NCI-H2196 (cell line): ENCODE results near the gene DCAF11.
A peak's percentile ranks its signal among the peaks of the same experiment; 100 is the strongest.

ENCODE experiments used
- DNase-seq: peaks from one replicate; lab custom pipeline; 2025; ENCODE audit not compliant: unreplicated experiment; lab: John Stamatoyannopoulos, UW

DCAF11 gene

GRCh38 chr14:24116128-24116814 lies 1.7 kb downstream of the DCAF11 start:
- no peak for DNase-seq

DNA sequence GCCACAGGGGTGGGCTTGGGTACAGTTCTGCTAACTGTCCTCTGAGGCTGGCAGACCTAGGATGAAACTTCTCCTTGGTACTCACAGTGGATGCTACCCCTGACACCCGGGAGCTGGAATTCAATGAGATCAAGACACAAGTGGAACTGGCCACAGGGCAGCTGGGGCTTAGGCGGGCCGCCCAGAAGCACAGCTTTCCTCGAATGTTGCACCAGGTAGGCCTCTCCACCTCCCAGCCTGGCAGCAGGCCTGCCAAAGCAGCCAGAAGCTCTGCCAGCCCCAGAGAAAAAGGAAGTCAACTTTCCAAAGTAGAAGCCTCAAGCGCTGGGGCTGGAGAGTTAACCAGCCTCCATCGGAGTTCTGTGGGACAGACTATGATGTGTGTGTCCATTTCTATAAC lies 2.6 kb downstream of the DCAF11 start:
- DNase-seq: no peak

DNA sequence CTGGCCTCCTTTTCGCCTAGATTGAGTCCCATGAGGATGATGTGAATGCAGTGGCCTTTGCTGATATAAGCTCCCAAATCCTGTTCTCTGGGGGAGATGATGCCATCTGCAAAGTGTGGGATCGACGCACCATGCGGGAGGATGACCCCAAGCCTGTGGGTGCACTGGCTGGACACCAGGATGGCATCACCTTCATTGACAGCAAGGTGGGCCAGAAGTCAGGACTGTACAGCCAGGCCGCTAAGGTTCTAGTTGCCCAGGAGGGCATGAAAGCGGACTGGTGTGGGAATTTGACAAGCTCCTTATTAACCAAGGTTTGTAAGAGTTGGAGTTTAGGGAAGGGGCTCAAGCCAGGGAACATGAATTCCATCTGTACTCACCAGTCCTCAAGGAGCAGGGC lies 5.1 kb downstream of the DCAF11 start:
- no peak for DNase-seq

- DNase-seq: no peak
Observed at GRCh38 chr14:24121210-24121609, 6.6 kb downstream of the DCAF11 start.

- DNase-seq: no peak
Observed at GRCh38 chr14:24122416-24122815, 7.8 kb downstream of the DCAF11 start.

DNA sequence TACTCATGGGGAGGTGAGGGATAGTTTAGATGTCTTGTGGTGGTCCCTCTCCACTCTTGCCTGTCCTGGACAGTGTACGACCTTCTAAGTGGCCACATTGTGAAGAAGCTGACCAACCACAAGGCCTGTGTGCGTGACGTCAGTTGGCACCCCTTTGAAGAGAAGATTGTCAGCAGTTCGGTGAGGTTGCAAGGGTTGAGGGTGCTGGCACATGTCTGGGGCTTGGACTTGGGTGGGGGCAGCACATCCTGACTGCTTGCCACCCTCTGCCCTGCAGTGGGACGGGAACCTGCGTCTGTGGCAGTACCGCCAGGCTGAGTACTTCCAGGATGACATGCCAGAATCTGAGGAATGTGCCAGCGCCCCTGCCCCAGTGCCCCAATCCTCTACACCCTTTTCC lies 8.3 kb downstream of the DCAF11 start:
- no peak for DNase-seq

- no peak for DNase-seq
Observed at GRCh38 chr14:24123424-24124417, 9.1 kb downstream of the DCAF11 start.

- DNase-seq: no peak
Observed at GRCh38 chr14:24126939-24127338, 12.4 kb downstream of the DCAF11 start.

GRCh38 chr14:24127673-24128072 lies 13.1 kb downstream of the DCAF11 start:
- no peak for DNase-seq

GRCh38 chr14:24129410-24129998 lies 14.9 kb downstream of the DCAF11 start:
- DNase-seq: no peak

DNA sequence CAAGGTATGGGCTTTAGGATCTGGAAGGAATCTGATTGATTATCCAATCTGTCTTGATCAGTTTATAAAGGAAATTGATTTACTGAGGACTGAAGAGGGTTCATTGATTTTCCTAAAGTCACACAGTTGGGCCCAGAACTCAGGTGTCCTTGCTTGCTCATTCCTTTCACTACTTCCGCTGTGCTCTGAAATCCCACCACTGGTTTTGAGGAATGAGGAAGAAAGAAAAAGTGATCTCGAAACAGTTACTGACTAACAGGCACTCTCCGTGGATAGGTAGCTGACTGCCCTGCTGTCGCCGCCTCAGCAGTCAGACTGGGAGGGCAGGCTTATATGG lies 15.8 kb downstream of the DCAF11 start, which contains the start of gene FITM1:
FITM1 (plus strand) TSS at position 280 of the 337 bp plus-strand sequence. CDS start 905 bp downstream, outside the sequence.
- no peak for DNase-seq

- DNase-seq: no peak
Observed at GRCh38 chr14:24130717-24131548, 16.4 kb downstream of the DCAF11 start.

- no peak for DNase-seq
Observed at GRCh38 chr14:24131549-24131966, 17.0 kb downstream of the DCAF11 start.

DNA sequence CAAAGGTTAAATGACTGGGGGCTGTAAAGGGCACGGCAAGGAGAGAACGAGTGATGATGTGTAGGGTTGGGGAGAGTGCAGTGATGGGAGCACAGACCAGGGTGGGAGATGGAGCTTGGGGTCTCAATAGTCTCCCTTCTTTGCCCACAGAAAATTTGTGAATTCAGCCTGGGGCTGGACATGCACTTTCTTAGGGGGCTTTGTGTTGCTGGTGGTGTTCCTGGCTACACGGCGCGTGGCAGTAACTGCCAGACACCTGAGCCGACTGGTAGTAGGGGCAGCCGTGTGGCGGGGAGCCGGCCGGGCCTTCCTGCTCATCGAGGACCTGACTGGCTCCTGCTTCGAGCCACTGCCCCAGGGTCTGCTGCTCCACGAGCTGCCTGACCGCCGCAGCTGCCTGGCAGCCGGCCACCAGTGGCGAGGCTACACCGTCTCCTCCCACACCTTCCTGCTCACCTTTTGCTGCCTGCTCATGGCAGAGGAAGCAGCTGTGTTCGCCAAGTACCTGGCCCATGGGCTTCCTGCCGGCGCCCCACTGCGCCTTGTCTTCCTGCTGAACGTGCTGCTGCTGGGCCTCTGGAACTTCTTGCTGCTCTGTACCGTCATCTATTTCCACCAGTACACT lies 17.6 kb downstream of the DCAF11 start:
- DNase-seq: peak; percentile 89

DNA sequence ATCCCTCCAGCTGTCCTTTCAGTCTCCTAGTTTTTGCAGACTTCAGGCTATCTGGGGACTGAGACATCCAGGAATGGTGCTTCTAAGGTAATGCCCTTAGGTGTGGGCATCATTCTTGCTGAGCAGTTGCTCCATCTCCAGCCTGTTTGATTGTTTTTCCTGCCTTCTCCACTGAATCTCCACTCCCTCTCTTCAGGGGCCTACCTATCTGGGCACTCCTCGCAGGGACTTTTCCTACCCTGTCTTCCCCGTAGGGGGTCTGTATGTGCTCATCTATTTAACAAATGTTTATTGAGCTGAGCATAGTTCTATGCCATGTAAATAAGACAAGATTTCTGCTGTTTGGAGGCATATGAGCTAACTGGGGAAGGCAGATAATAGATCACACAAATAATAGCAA lies 18.4 kb downstream of the DCAF11 start:
- DNase-seq: no peak

- no peak for DNase-seq
Observed at GRCh38 chr14:24133735-24134134, 19.2 kb downstream of the DCAF11 start.

GRCh38 chr14:24135584-24135833 lies 20.9 kb downstream of the DCAF11 start:
- no peak for DNase-seq

DNA sequence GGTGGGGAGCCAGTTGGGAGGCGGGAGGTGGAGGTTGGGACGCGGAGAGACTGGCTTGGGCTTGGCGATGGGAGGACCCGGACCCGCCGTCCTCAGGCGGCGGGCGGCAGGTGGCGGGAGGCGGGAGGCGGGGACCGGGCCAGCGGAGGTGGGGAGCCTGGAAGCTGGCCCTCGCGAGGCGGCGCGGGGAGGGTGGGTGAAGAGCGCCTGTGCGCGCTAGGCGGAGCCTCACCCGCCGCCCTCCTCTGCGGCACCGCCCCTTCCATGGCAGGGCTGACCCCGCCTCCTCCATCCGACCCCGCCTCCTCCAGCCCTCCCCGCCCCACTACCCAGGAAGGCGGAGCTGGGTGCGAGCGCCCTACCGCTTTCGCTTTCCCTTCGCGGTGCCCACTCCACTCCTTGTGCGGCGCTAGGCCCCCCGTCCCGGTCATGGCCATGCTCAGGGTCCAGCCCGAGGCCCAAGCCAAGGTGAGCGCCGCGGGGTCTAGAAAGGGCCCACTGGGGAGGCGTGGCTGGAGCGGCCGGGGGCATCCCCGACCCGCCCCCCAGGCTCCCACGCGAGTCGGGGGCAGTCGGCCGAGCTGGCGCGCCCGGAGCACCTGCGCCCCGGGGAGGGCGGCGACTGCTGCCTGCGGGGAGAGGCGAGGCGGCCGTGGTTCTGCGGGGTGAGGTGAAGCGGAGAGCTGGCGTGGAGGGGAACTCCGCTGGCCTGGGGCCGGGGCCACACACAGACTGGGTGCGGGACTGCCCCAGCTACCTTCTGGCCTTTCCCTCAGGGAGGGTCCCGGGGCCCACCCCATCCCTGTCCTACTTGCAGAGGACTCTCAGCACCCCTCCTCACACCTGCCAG lies 21.5 kb downstream of the DCAF11 start, which contains the start of gene PSME1:
PSME1 (plus strand) TSS at position 361 of the 850 bp plus-strand sequence; CDS start at position 430, 69 bp downstream.
- DNase-seq: peak; percentile 95

GRCh38 chr14:24136684-24137528 lies 22.3 kb downstream of the DCAF11 start:
- no peak for DNase-seq
